Measurements from ENCODE around the gene CD40.

GRCh38 chr20:46169245-46170171, 51.4 kb downstream of the CD40 start:
- no peak for TF ChIP-seq CTCF (IDR thresholded peaks at IDR 0.05)
- no peak for TF ChIP-seq RCOR1 (IDR thresholded peaks at IDR 0.05; ENCODE audit: low read depth, low read length)
- TF ChIP-seq ESRRA (IDR thresholded peaks at IDR 0.05; ENCODE audit: borderline replicate concordance, low read length), result no peak
- no peak for TF ChIP-seq CEBPB (IDR thresholded peaks at IDR 0.05)
- no peak for TF ChIP-seq MYC (IDR thresholded peaks at IDR 0.05; ENCODE audit: borderline replicate concordance, low read length)
- TF ChIP-seq RNF2 (IDR thresholded peaks at IDR 0.05; ENCODE audit: borderline replicate concordance, low read depth), result no peak
- TF ChIP-seq, protein P1, sequence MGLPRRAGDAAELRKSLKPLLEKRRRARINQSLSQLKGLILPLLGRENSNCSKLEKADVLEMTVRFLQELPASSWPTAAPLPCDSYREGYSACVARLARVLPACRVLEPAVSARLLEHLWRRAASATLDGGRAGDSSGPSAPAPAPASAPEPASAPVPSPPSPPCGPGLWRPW (IDR thresholded peaks at IDR 0.05), result no peak

Data from A549 (cell line).